Jurkat, Clone E6-1 (cell line): ENCODE data around the gene GRK1.

ENCODE experiments used
- DNase-seq: peaks from one replicate; pipeline ENCODE4 v3.0.0-alpha.2; 2011; ENCODE audit warnings: low read depth, low spot score
- H3K4me3 ChIP-seq: 2 replicates; pipeline ENCODE4 v1.5.1; 2011; ENCODE audit warnings: mild to moderate bottlenecking, low read length, control low read depth, moderate library complexity

GRK1 gene

DNA sequence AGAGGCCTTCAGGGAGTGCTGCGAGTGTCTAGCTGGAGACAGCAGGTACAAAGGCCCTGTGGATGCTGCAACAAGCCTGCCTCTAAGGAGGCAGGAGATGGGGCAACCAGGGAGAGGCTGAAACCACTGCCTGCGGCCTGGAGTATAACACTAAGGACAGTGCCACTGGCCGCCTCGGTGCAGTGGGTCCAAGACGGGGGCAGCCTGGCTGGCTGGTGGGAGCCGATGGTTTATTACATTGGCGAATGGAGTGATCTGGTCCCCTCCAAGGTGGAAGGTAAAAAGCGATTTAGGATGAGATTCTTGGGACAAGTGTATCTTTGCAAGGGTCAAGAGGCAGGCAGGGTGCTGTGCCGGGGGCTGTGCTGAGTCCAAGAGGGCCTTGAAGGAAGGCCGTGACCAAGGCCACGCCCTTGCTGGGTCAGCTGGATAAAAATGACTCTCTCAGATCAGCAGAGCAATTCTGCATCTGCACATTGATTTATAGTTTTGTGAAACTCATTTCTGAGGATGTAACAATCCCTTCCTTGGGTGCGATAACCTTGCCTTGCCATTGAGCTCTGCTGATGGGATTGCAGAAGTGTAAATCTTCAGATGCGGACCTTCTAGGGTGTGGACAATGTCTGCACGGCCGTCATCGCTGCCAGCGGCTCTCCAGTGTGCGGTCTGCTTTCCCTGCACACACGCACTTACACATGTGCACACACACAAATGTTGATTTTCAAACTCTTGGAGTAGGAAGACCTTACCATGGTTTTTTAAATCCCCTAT is 98.0 kb downstream of the GRK1 start:
- no peak overlapping the region for H3K4me3 ChIP-seq
- DNase-seq, result no peak

DNA sequence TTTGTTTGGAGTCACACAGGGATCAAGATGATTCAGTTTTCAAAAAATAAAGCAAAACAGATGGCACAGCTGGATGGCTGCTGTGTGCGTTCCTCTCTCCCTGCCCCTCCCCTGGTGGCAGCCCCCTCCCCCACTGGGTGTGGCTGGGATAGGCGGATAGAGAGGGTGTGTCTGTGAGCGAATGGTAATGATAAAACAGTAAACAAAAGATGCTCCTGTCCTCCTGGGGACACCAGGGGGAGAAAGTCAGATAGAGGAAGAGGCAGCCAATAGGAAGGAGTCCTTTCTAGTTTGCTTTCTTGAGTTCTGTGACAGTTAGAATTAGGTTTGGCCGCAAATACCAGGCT is 98.5 kb downstream of the GRK1 start:
- no peak overlapping the region for H3K4me3 ChIP-seq
- DNase-seq, result no peak

DNA sequence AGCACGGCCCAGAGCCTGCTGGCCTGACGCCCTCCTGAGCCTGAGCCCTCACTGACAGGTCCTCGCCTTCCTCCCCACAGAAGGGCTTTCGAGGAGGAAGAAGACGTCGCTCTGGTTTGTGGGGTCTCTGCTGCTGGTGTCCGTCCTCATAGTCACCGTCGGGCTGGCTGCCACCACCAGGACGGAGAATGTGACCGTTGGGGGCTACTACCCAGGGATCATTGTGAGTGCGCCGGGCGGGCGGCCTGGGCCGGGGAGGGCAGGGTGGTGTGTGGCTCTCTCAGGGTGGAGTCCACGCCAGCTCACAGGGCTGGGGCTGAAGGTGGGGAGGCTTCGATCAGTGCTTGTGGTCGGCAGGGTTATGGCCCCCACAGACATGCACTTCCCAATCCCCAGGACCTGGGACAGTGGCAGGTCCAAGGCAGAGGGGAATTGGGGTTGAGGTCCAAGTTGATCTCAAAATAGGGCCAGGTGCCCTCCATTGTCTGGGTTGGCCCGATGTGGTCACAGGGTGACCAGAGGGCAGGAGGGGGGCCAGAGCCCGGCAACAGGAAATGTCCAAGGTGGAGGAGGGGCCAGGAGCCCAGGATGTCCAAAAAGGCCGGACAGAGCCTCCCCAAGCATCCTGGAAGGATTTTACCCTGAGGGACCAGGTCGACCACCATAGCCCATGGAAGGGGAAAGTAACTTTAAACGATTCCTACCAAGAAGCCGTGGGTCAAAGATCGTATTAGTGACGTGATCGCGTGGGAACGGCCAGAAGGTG is 99.2 kb downstream of the GRK1 start:
- DNase-seq, result no peak
- no peak overlapping the region for H3K4me3 ChIP-seq

DNA sequence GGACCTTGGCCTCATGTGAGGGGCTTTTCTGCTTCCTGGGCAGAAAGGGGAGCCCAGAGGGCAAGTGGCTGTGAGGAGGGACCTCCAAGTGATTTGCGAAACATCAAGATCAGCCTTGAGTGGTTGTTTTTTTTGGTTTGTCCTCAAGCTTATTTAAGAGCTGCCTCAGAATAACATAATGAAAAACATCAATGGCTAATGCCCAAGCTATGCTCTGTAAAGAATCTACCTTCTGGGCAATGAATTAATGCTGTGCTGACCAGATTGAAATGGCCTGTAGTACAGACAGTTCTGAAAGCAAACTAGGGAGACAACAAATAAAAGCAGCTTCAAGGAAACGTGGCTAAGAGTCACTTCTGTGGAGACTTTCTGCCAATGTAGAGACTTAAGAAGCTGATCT is 100.3 kb downstream of the GRK1 start:
- H3K4me3 ChIP-seq, result no peak overlapping the region
- no peak for DNase-seq

DNA sequence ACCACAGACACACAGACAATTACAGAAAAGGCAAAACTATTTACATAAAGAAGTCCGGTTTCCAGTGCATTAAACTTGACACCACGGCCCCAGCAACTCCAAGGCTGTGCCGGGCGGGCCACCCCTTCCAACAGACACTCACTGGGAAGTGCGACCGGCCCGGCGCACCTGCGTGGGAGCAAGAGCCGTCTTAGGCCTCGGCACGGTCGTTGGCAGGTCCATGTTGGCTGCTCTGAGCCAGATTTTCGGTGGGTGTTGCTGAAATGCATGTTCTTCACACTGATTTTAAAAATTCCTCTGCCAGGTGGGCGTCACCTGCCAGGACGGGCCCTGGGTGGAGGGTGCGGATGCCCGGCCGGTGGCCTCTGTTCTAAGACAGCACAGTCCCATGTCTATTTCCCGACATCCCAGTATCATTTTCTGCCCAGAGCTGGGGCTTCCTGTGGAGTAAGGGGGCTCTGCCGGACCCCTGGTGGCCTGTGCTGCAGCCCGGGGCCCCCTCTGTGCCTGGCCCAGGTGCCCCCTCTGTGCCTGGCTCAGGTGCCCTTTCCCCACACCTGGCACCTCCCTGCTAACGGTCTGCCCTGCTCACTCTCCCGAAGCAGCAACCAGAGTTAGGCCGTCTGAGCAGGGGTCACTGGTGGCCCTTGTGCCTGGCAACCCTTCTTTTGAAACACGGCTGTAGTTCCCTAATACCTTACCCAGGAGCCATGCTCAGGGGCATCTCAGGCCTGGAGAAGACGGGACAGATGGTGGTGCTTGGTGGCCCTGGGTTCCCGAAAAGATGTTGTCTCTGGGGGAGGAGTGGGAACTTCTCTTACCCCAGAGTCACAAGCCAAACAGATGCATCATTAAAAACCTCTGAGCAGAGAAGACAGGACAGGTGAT is 101.2 kb downstream of the GRK1 start:
- no peak overlapping the region for H3K4me3 ChIP-seq
- no peak for DNase-seq

DNA sequence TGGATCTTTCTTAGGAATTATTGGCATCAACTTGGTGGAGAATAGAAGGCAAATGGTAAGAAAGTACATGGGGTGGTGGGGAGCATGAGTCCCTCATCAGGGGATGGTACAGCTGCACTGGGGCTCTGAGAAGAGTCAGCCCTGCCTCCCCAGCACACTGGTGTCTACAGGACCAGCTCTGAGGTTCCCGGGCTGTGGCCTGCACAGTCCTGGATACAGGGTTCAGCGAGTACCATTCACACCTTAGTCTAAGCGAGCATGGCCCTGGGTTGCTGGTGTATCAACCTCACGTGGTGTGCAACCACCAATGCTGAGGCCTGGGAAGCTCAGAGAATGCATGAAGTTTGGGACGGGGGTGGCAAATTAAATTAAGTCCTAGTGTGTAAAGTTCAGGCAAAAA is 102.1 kb downstream of the GRK1 start:
- DNase-seq, result no peak
- H3K4me3 ChIP-seq, result no peak overlapping the region

DNA sequence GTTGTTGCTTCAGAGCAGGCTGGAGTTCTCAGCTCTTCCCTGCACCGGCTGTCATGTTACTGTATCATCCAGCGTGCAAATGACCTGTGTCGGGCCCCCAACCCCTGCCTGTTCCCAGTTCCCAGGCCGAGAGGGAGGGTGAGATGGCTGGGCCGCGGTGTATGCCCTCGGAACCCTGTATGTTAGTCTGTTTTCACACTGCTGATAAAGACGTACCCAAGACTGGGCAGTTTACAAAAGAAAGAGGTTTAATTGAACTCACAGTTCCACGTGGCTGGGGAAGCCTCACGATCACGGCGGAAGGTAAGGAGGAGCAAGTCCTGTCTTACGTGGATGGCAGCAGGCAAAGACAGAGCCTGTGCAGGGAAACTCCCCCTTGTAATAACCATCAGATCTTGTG is 102.9 kb downstream of the GRK1 start:
- DNase-seq, result no peak
- H3K4me3 ChIP-seq, result no peak overlapping the region

DNA sequence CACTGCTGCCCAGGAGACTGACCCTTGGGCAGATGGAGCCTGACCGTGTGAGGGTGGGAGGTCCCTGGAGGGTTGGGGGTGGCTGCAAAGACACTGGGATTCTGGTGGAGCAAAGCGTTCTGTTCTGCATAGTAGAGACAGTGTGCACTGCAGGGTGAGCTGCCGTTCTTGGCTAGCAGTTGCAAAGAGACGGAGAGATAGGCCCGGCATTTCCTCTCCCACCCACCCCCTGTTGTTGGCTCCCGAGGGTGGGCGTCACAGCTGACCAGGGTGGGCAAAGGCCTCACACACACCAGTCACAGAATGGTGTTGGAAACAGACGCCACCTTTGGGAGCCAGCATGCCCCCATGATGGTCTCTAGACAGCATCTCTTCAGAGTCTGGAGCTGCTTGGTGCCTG is 103.4 kb downstream of the GRK1 start:
- no peak for DNase-seq

DNA sequence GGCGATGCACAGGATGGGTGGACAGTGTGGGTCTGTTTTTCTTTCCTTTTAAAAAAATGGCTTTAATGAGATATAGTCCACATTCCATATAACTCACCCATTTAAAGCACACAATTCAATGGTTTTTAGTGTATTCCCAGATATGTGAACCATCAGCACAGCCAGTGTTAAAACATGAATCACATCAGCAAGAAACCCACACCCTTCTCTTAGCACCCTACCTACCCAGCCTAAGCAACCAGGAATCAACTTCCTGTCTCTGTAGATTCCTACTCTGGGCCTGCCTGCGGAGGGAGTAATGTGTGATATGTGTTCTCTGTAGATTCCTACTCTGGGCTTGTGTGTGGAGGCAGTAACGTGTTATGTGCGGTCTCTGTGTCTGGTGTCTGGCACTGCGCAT is 103.9 kb downstream of the GRK1 start:
- no peak for DNase-seq
- H3K4me3 ChIP-seq, result no peak overlapping the region

More for the DNA sequence above, 103.4 kb downstream of the GRK1 start:
- no peak overlapping the region for H3K4me3 ChIP-seq

DNA sequence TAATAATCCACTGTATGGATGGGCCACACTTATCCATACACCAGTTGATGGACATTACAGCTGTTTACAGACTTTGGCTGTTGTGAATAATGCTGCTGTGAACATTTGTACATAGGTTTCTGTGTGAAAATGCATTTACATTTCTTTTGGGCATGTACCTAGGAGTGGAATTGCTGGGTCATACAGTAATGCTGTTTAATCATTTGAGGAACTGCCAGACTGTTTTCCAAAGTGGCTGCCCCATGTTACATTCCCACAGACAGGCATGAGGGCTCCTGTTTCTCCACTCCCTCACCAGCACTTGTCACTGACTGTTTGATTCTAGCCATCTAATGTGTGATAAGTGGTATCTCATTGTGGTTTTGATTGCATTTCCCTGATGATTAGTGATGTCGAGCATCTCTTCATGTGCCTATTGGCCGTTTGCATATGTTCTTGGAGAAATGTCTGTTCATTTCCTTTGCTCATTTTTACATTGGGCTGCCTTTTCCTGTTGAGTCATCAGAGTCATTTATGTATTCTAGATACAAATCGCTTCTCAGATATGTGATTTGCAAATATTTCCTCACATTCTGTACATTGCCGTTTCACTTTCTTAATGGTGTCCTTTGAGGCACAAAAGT is 104.8 kb downstream of the GRK1 start:
- H3K4me3 ChIP-seq, result no peak overlapping the region
- DNase-seq, result no peak

DNA sequence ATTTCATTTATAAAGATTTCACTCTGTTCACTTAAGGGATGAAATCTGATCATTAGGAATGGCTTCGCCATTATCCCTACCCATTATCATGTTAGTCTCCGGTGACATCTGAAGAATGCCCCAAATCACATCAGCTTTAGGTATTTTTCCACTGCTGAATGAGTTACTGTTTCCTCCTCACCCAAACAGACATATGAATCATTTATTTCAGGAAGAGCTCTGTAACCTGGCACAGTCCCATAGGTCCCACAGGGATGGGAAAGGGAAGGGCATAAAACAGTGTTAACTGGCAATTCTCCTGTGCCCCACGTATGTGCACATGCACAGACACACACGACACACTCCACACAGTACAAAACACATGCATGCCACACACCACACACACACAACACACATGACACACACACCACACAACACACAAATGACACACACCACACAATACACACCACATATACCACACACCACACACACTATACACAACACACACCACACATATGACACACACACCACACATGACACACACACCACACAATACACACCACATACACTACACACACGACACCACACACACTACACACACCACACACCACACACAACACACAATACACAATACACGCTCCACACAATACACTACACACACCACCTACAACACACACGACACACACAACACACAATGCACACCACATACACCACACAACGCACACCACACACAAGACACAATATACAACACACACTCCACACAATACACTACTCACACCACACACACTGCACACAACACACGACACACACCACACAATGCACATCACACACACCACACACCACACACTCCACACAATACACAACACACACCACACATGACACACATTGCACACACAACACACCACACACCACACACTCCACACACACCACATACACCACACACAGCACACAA is 107.4 kb downstream of the GRK1 start:
- no peak overlapping the region for H3K4me3 ChIP-seq
- no peak for DNase-seq

DNA sequence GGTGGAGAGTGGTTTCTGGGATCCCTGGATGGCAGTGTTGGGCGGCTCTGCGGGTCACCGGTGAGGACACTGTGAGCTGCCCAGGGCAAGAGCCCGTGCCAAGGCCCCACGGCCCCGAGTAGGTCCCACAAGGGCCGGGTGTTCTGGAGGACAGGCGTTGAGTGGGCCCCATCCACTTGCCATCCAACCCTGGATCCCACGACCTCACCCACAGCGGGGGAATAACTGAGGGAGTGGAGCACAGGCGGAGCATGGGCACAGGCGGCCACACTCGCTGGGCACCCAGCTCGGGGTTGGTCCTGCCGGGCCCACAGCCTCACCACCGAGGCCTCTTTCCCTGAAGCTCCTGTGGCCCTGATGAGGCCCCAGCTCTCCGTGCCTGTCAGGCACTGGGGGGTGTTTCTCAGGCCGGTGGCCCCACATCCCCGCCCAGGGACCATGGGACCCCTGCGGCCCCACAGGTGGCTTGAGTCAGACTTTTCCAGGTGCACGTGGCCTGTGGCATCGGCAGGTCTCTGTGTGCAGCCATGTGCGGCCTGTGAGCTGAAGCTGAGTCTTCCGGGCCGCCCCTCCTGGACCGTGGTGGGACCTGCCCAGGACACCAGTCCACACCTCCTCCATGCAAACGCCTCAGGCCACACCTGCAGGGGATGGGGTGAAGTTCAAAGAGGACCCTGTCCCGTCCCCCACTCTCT is 108.6 kb downstream of the GRK1 start:
- DNase-seq, result no peak
- H3K4me3 ChIP-seq, result no peak overlapping the region

DNA sequence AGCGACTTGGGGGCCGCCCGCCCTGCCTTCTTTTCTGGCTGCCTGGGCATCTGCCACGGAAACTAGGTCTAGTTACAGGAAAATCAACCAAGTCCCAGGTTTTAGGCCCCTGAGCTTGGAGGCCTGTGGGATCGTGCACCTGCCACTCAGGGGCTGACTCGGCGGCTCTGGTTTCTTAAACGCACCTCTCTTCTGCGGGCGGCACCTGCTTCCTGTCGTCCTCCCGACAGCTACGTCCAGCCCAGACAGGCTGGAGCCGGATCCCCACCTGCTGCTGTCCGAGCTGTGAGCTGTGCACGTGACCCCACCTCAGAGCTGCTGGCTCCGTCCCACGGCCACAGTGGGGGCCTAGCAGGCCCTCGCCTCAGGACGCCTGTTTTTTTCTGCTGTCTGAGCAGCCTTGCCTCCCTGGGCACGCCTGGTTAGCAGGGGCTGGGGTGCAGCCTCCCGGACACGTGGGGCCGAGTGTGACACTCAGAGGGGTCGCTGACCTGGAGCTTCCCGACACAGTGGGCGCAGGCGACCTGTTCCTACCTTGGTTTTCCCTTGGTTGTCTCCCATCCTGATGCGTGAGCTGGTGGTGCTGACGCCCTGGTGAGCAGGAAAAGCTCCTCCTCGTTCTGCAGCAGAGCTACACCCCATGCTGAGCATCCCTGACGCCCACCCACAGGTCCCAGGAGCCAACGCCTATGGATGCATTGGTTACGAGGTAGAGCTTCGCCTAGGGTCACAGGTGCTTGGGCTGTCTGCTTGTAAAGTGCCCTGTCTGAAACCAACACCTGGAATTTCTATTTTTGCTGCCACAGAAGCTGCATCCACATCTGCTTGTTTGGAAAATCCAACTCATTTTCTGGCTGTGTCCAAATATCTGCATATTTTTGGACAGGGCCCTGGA is 109.5 kb downstream of the GRK1 start:
- DNase-seq, result no peak
- H3K4me3 ChIP-seq, result no peak overlapping the region

DNA sequence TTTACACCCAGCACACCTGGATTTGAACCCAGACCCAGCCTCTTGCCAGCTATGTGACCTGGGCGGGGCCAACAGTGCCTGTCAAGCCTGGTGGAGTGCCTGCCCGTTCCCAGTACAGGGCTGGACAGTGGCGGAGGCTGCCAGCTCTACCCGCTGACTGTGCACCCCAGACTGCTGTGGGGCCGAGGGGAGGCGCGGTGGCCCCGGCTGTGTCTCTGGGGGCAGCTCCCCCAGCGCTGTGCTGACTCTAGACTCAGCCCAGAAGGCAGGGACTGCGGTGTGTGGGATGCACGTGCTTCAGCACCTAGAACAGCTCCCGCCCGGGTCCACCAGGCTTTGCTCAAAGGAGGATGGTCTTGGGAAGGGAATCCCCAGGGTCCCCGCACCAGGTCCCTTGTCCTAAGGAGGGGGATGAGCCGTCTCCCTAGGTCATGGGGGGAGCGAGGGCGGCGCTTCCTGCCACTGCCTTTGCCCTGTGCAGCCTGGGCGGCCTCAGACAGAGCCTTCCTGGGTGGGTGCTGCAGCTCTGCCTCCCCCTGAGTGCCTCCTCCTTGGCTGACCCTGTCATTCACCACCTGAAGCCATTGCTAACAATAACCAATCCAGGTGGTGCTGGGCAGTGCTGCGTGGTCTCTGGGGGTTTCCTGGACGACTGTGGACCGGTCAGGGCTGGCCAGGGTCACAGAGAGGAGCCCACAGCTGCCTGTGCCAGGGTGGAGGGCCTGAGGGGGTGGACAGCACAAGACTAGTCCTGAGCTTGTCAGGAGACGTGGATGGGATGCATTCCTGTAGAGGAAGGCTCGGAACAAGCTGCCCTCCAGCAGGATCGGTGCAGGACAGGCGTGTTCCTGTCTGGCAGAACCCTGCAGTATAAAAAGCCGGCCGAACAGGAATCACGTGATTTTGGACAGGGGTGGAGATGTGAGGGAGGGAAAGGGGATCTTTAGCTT is 110.6 kb downstream of the GRK1 start:
- H3K4me3 ChIP-seq, result no peak overlapping the region
- no peak for DNase-seq

DNA sequence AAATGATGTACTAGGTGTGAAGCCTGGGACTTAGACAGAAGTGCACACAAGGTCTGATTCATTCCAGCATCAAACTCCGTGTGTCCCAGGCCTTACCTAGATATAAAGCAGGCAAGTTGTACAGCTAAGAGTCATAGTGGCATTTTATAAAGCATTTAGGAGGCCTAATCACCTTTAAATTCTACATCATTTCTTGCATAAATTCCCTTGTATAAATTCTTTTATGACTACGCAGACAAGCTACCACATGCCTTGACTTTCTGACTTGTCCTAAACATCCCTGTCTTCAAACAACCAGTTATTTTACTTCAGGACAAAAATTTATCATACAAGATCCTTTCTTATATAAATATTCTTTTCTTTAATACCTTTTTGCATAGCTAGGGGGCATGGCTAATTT is 114.6 kb downstream of the GRK1 start:
- no peak overlapping the region for H3K4me3 ChIP-seq
- no peak for DNase-seq

DNA sequence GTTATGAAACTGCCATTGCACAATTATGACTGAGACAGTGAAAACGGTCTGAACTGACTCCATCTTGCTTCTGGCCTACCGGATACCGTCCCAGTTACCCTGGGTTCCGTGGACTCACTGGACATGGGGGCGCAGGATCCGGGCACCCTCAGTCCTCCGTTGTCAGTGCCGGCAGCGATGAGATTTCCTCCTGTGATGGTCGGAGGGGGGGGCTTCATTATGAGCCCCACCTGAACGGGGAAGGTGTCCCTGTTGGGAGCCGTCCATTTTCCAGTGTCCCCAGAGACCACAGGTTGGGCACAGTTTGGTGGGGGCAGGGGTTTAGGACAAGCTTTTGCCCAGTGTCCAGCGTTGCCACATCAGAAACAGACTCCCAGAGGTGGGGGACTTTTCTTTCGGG is 115.5 kb downstream of the GRK1 start:
- DNase-seq, result no peak
- H3K4me3 ChIP-seq, result no peak overlapping the region
